SK-N-SH (cell line): ENCODE data around the gene LENG8. TPM values are rescaled to one million over a fixed set of nuclear protein-coding genes. Genes with fewer than 3 reads are reported as not detected.
"Not testable (repeated sequence)": the region's sequence is repeated elsewhere in the genome, so short reads cannot be mapped to it uniquely, and the experiment has no call there.

Source experiments
- CTCF ChIA-PET: fragments of 300-600, 350-600 bp; formaldehyde crosslinking; extraction: SDS; loops from one replicate; lab custom pipeline; 2021; lab: Yijun Ruan, JAX
- POLR2A ChIA-PET: fragments of 350-600 bp; sonication (Branson Sonifier 250); formaldehyde crosslinking; extraction: SDS; loops from one replicate; lab custom pipeline; 2020; ENCODE audit warnings: antibody characterized with exemption, inconsistent platforms; lab: Yijun Ruan, JAX
- DNase-seq: peaks from one replicate; pipeline ENCODE4 v3.0.0; 2012
- H2AFZ ChIP-seq: fragments of 200-600 bp; sonication (generic); 2 replicates; pipeline ENCODE4 v1.8.1; 2016; ENCODE audit warnings: antibody characterized with exemption, mild to moderate bottlenecking, low read depth
- H3F3A ChIP-seq: fragments of 200-600 bp; sonication (generic); replicated peaks from 2 replicates; pipeline ENCODE3; 2016; ENCODE audit warnings: antibody characterized with exemption, mild to moderate bottlenecking; ENCODE audit not compliant: insufficient read depth
- H3K27ac ChIP-seq, 2 experiments: fragments of 200-500 bp in 1 of 2; fragments of 200-600 bp in 1 of 2; sonication (Bioruptor generic) in 1 of 2; sonication (generic), shearing (Covaris generic) in 1 of 2; 2 replicates each; pipeline versions ENCODE4 v1.5.1 to v1.6.1; 2014 to 2016; ENCODE audit warnings: low read depth in 2 of 2, inconsistent platforms in 1 of 2, low read length in 1 of 2, mild to moderate bottlenecking in 1 of 2, mixed read lengths in 1 of 2
- H3K27me3 ChIP-seq: fragments of 200-600 bp; sonication (generic), shearing (Covaris generic); 2 replicates; pipeline ENCODE4 v1.6.1; 2016; ENCODE audit warnings: mixed run types; ENCODE audit not compliant: insufficient read depth
- H3K36me3 ChIP-seq, 2 experiments: fragments of 200-500 bp in 1 of 2; fragments of 200-600 bp in 1 of 2; sonication (Bioruptor generic) in 1 of 2; sonication (generic) in 1 of 2; replicated peaks in 1 of 2; 2 replicates each; pipeline versions ENCODE3 to v1.5.1; 2014 to 2016; ENCODE audit warnings: low read length in 1 of 2, mild to moderate bottlenecking in 1 of 2; ENCODE audit not compliant: insufficient read depth in 2 of 2, control insufficient read depth in 1 of 2
- H3K4me1 ChIP-seq, 2 experiments: fragments of 200-500 bp in 1 of 2; fragments of 200-600 bp in 1 of 2; sonication (Bioruptor generic) in 1 of 2; sonication (generic), shearing (Covaris generic) in 1 of 2; 2 replicates each; pipeline versions ENCODE4 v1.5.1 to v1.6.1; 2014 to 2016; ENCODE audit warnings: low read depth in 1 of 2, low read length in 1 of 2, mixed run types in 1 of 2; ENCODE audit not compliant: insufficient read depth in 2 of 2, control insufficient read depth in 1 of 2
- H3K4me2 ChIP-seq: fragments of 200-600 bp; sonication (generic), shearing (Covaris generic); 2 replicates; pipeline ENCODE4 v1.6.1; 2017; ENCODE audit warnings: mixed run types
- H3K4me3 ChIP-seq, 2 experiments: fragments of 200-500 bp in 1 of 2; fragments of 200-600 bp in 1 of 2; sonication (Bioruptor generic) in 1 of 2; sonication (generic), shearing (Covaris generic) in 1 of 2; 2 replicates each; pipeline versions ENCODE4 v1.5.1 to v1.8.1; 2014 to 2016; ENCODE audit warnings: low read depth in 2 of 2, inconsistent platforms in 1 of 2, low read length in 1 of 2, mild to moderate bottlenecking in 1 of 2, mixed read lengths in 1 of 2, moderate library complexity in 1 of 2
- H3K79me2 ChIP-seq: fragments of 200-600 bp; sonication (generic); 2 replicates; pipeline ENCODE4 v1.8.1; 2017; ENCODE audit warnings: mild to moderate bottlenecking; ENCODE audit not compliant: insufficient read depth
- H3K9ac ChIP-seq: fragments of 200-600 bp; sonication (generic); 2 replicates; pipeline ENCODE4 v1.6.1; 2017; ENCODE audit warnings: mixed run types
- H3K9me2 ChIP-seq: fragments of 200-600 bp; sonication (generic); 2 replicates; pipeline ENCODE4 v1.6.1; 2017; ENCODE audit warnings: mixed run types
- H3K9me3 ChIP-seq: fragments of 200-600 bp; sonication (generic); 2 replicates; pipeline ENCODE4 v1.6.1; 2017; ENCODE audit warnings: mixed run types, mild to moderate bottlenecking, moderate library complexity
- H4K20me1 ChIP-seq: fragments of 200-600 bp; sonication (generic); 2 replicates; pipeline ENCODE4 v1.6.1; 2017; ENCODE audit warnings: mild to moderate bottlenecking, mixed run types; ENCODE audit not compliant: insufficient read depth
- WGBS: methylation state at CpG from one replicate; pipeline ENCODE4 v1.1.6; 2017; ENCODE audit warnings: low lambda C conversion rate; 5-methylcytosine and 5-hydroxymethylcytosine counted together
- polyA plus RNA-seq, 3 experiments: library from polyadenylated mRNA; depleted of rRNA; stranded (reverse); fragments of >200 nt; gene quantifications; 2 replicates each; pipeline ENCODE4 v1.2.3, GENCODE V29; 2012
- small RNA-seq, 7 experiments: library from RNA; depleted of rRNA; stranded (forward); fragments of <200 nt; gene quantifications; one replicate each; pipeline ENCODE3, GENCODE V24; 2012

LENG8 gene
- polyA plus RNA-seq, 1 of the 3 experiments (the other 2 are of a cell fraction): 84.0 TPM

DNA sequence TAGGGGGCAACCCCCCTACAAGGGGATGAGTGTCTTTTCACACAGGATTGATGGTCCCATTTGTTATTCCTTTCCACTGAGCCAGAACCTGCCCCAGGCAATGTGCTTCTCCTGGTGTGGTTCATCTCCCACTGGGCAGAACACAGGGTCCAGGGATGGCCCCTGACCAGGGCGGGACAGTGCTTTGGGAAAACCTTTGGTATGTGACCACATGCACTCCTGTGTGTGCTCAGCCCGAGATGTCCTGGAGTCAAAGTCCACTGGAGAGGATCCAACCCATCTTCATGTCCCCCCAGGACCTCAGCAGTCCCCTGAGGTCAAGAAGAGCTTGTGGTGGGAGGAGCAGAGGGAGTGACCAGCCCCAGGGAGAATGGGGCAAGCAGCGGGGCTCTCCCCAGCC is 59.5 kb downstream of the LENG8 start:
- WGBS: 10% methylated on average over 2 of the region's 3 CpGs
- H3K4me2 ChIP-seq, H2AFZ ChIP-seq, H3F3A ChIP-seq, H3K9me2 ChIP-seq, H3K4me3 ChIP-seq, DNase-seq, H3K9me3 ChIP-seq, H3K27ac ChIP-seq, H3K9ac ChIP-seq, H3K36me3 ChIP-seq, POLR2A ChIA-PET, H3K4me1 ChIP-seq, H3K79me2 ChIP-seq, H4K20me1 ChIP-seq: not testable (repeated sequence)
- peaks cover 30% of the 10 kb centered on the region for H3K27me3 ChIP-seq
- CTCF ChIA-PET: interaction anchor here (0.6 kb wide), 1 partner anchor 28 kb away, joined by 3 read pairs; no protein-coding TSS in a partner anchor

DNA sequence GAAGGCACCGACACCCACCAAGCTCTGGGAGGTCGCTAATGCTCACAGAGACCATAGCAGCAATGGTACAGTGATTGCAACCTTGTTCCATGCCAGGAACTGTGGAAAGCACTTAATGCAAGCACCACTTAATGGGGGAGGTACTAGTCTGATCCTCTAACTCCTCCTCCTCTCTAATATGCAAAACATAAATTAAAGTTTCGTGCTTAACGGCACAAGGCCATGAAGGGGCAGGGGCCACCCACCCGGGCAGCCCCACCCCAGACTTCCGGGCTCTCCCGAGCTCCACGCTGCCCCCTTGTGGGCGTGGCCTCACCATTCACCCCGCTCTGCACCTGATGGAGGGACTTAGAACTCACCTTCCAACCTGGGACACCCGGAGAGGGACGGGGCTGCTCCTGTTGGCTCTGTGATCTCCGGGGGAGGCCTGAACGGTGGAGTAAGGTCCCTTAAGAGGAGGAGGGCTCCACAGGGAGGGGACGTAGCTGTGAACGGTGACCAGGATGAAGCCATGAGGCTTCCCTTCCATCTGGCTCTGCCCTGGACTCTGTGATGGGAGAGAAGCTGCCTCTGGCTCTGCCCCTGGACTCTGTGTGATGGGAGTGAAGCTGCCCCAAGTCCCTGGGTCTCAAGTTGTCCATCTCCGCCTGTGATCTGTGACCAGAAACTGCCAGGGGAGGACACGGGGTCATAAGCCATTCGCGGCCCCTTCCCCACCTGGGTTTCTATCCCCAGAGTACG is 60.4 kb downstream of the LENG8 start:
- H3K27me3 ChIP-seq: peaks cover 36% of the 10 kb centered on the region
- H4K20me1 ChIP-seq, H2AFZ ChIP-seq, CTCF ChIA-PET, H3K36me3 ChIP-seq, H3F3A ChIP-seq, H3K27ac ChIP-seq, H3K9ac ChIP-seq, H3K9me2 ChIP-seq, H3K4me1 ChIP-seq, H3K79me2 ChIP-seq, H3K9me3 ChIP-seq, DNase-seq, H3K4me3 ChIP-seq, POLR2A ChIA-PET, H3K4me2 ChIP-seq: not testable (repeated sequence)
- WGBS: no CpG with 5 or more reads among the region's 21 CpGs

Small RNA genes within 50 kb of the gene (small RNA-seq; reads per million reads assigned to genes)
- 0 reads per million in 7 experiments for gene AC245884.3

Other genes starting within 250 kb of the LENG8 start
- 3,441 and 3,815 TPM in 2 replicates for gene RPS9, start 248.3 kb upstream of the LENG8 start, polyA plus RNA-seq (2012; rRNA removed)
- gene LILRB3, start 226.2 kb upstream of the LENG8 start, polyA plus RNA-seq (2012; rRNA removed): not detected in 2 replicates
- gene LILRA6, start 206.4 kb upstream of the LENG8 start, polyA plus RNA-seq (2012; rRNA removed): not detected in 2 replicates
- not detected in 2 replicates for gene LILRB5, start 191.9 kb upstream of the LENG8 start, polyA plus RNA-seq (2012; rRNA removed)
- gene LILRB2, start 168.1 kb upstream of the LENG8 start, polyA plus RNA-seq (2012; rRNA removed): not detected in 2 replicates
- not detected in 2 replicates for gene LILRA5, start 136.0 kb upstream of the LENG8 start, polyA plus RNA-seq (2012; rRNA removed)
- gene LILRA4, start 110.0 kb upstream of the LENG8 start, polyA plus RNA-seq (2012; rRNA removed): not detected in 2 replicates
- gene LAIR1, start 84.3 kb upstream of the LENG8 start, polyA plus RNA-seq (2012; rRNA removed): not detected in 2 replicates
- gene TTYH1, start 33.7 kb upstream of the LENG8 start, polyA plus RNA-seq (2012; rRNA removed): 0.05 and 0.21 TPM in 2 replicates
- 0.20 and 0.21 TPM in 2 replicates for gene LENG9, start 14.6 kb downstream of the LENG8 start, polyA plus RNA-seq (2012; rRNA removed)
- 10.8 and 13.5 TPM in 2 replicates for gene CDC42EP5, start 24.1 kb downstream of the LENG8 start, polyA plus RNA-seq (2012; rRNA removed)
- not detected in 2 replicates for gene LAIR2, start 53.6 kb downstream of the LENG8 start, polyA plus RNA-seq (2012; rRNA removed)
- not detected in 2 replicates for gene LILRA2, start 124.6 kb downstream of the LENG8 start, polyA plus RNA-seq (2012; rRNA removed)
- not detected in 2 replicates for gene LILRA1, start 144.4 kb downstream of the LENG8 start, polyA plus RNA-seq (2012; rRNA removed)
- gene LILRB1, start 181.3 kb downstream of the LENG8 start, polyA plus RNA-seq (2012; rRNA removed): not detected in 2 replicates
- gene LILRB4, start 213.8 kb downstream of the LENG8 start, polyA plus RNA-seq (2012; rRNA removed): not detected in 2 replicates